ENCODE results near the gene OR6X1.

The OR6X1 gene, protein sequence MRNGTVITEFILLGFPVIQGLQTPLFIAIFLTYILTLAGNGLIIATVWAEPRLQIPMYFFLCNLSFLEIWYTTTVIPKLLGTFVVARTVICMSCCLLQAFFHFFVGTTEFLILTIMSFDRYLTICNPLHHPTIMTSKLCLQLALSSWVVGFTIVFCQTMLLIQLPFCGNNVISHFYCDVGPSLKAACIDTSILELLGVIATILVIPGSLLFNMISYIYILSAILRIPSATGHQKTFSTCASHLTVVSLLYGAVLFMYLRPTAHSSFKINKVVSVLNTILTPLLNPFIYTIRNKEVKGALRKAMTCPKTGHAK

DNA sequence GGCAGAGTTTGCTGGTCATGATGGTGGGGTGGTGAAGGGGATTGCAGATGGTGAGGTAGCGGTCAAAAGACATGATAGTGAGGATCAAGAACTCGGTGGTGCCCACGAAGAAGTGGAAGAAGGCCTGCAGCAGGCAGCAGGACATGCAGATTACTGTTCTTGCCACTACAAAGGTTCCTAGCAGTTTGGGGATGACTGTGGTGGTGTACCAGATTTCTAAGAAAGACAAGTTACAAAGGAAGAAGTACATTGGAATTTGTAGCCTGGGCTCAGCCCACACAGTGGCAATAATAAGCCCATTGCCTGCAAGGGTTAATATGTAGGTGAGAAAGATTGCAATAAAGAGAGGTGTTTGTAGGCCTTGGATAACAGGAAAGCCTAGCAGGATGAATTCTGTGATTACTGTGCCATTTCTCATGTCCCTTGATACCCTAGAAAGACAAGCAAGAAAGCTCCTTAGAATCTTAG is at the start of gene OR6X1:
Gene OR6X1 (minus strand): TSS at position 418 of the 468 bp plus-strand sequence. CDS start 0 bp downstream, at position 418.
- Histone ChIP-seq H3K27me3 (ENCODE audit: insufficient read depth, poor library complexity, severe bottlenecking) (no peaks in the 10 kb centered on the region), H3K27ac (ENCODE audit: poor library complexity, severe bottlenecking) (no peak within 1 kb of the TSS), H3K9me3 (ENCODE audit: severe bottlenecking) (no peaks in the 10 kb centered on the region), H3K4me1 (ENCODE audit: insufficient read depth, poor library complexity, severe bottlenecking) (no peaks in the 10 kb centered on the region), H3K4me3 (ENCODE audit: severe bottlenecking) (no peak within 1 kb of the TSS), H3K36me3 (ENCODE audit: low read depth) (no peaks in the 10 kb centered on the region)
- no peak for ATAC-seq (ENCODE audit: low read depth)
- DNase-seq (ENCODE audit: low spot score), result no peak
- TF ChIP-seq, protein P1, sequence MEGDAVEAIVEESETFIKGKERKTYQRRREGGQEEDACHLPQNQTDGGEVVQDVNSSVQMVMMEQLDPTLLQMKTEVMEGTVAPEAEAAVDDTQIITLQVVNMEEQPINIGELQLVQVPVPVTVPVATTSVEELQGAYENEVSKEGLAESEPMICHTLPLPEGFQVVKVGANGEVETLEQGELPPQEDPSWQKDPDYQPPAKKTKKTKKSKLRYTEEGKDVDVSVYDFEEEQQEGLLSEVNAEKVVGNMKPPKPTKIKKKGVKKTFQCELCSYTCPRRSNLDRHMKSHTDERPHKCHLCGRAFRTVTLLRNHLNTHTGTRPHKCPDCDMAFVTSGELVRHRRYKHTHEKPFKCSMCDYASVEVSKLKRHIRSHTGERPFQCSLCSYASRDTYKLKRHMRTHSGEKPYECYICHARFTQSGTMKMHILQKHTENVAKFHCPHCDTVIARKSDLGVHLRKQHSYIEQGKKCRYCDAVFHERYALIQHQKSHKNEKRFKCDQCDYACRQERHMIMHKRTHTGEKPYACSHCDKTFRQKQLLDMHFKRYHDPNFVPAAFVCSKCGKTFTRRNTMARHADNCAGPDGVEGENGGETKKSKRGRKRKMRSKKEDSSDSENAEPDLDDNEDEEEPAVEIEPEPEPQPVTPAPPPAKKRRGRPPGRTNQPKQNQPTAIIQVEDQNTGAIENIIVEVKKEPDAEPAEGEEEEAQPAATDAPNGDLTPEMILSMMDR (IDR thresholded peaks at IDR 0.05; ENCODE audit: poor library complexity, severe bottlenecking), result no peak

DNA sequence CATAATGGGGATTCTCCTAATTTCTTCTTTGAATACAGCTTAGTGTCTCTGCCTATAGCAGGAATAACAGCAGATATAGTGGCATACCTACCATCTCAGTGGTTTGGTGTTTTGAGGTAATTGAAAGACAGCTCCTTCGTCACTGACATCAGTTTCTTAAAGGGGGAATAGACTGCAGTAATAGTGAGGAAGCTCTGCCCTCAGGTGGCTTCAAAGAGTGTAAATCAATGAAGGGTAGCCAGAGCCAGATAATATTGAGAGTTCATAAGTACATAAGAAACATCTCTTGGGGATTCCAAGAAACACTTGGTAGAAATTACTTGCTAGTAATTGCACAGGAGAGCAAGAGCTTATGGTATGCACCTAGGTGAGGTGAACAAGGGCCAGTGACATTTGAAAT is 47.4 kb upstream of the OR6X1 start:
- H3K27ac ChIP-seq (ENCODE audit: poor library complexity, severe bottlenecking), result no peak overlapping the region

DNA sequence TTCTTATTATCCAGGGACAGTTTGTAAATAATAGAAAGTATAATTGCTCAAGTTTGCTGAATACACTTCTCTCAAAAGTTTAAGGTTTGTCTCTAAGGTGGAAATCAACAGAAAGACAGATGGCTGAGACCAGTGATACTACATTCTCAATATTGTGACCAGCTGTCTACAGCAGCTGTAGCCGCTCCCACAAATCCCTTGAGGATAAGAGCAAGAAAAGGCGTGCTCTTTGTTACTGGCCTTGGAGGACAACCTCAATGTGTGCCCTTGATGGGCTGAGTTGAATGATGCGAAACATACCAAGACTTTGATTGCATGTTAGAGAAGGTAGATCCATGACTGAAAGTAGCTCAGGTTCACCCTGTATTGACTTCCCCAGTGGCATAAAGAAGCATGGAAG is 45.7 kb upstream of the OR6X1 start:
- Histone ChIP-seq H3K4me1 (ENCODE audit: insufficient read depth, poor library complexity, severe bottlenecking) (no peaks in the 10 kb centered on the region), H3K4me3 (ENCODE audit: severe bottlenecking) (no peak overlapping the region), H3K9me3 (ENCODE audit: severe bottlenecking) (no peaks in the 10 kb centered on the region), H3K36me3 (ENCODE audit: low read depth) (no peaks in the 10 kb centered on the region), H3K27me3 (ENCODE audit: insufficient read depth, poor library complexity, severe bottlenecking) (no peaks in the 10 kb centered on the region), H3K27ac (ENCODE audit: poor library complexity, severe bottlenecking) (no peak overlapping the region)
- DNase-seq (ENCODE audit: low spot score) (no peak), ATAC-seq (ENCODE audit: low read depth) (no peak)
- TF ChIP-seq, protein P1 (IDR thresholded peaks at IDR 0.05; ENCODE audit: poor library complexity, severe bottlenecking), result no peak

More for the DNA sequence above, 47.4 kb upstream of the OR6X1 start:
- DNase-seq (ENCODE audit: low spot score) (no peak), ATAC-seq (ENCODE audit: low read depth) (no peak)
- H3K27me3 ChIP-seq (ENCODE audit: insufficient read depth, poor library complexity, severe bottlenecking), result no peaks in the 10 kb centered on the region
- H3K9me3 ChIP-seq (ENCODE audit: severe bottlenecking), result no peaks in the 10 kb centered on the region
- no peak overlapping the region for H3K4me3 ChIP-seq (ENCODE audit: severe bottlenecking)
- H3K4me1 ChIP-seq (ENCODE audit: insufficient read depth, poor library complexity, severe bottlenecking), result no peaks in the 10 kb centered on the region
- no peaks in the 10 kb centered on the region for H3K36me3 ChIP-seq (ENCODE audit: low read depth)
- TF ChIP-seq, protein P1 (IDR thresholded peaks at IDR 0.05; ENCODE audit: poor library complexity, severe bottlenecking), result no peak

DNA sequence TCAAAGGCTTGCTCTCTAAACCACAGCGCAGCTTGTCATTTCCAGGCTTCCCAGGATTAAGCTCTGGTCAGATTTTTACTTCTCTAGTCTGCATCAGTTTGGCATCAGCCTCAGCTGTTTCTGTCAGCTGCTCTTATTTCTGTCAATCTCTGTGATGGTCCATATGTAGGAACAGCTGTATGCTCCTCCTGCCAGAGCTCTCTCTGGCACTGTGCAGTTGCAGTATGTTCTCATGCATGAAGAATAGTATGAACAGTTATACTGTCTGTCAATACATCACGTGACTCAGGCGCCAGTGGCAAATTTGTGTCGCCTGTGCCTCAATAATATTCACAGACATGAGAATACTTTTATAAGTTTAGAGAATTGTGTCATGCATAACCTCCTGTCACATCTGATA is 45.1 kb upstream of the OR6X1 start:
- H3K4me1 ChIP-seq (ENCODE audit: insufficient read depth, poor library complexity, severe bottlenecking), result no peaks in the 10 kb centered on the region
- H3K27me3 ChIP-seq (ENCODE audit: insufficient read depth, poor library complexity, severe bottlenecking), result no peaks in the 10 kb centered on the region
- H3K36me3 ChIP-seq (ENCODE audit: low read depth), result no peaks in the 10 kb centered on the region
- TF ChIP-seq, protein P1 (IDR thresholded peaks at IDR 0.05; ENCODE audit: poor library complexity, severe bottlenecking), result no peak
- H3K27ac ChIP-seq (ENCODE audit: poor library complexity, severe bottlenecking), result no peak overlapping the region
- ATAC-seq (ENCODE audit: low read depth) (no peak), DNase-seq (ENCODE audit: low spot score) (no peak)
- H3K9me3 ChIP-seq (ENCODE audit: severe bottlenecking), result no peaks in the 10 kb centered on the region
- H3K4me3 ChIP-seq (ENCODE audit: severe bottlenecking), result no peak overlapping the region

All from RWPE2 (cell line).